22Rv1 (cell line): ENCODE data around the gene APEH.

ENCODE experiments used
- ZFX ChIP-seq: fragments of 450-650 bp; IDR thresholded peaks from 2 replicates; pipeline ENCODE4 v1.6.1; 2017; ENCODE audit warnings: antibody characterized with exemption, borderline replicate concordance
- TF ChIP-seq, protein P1 (sequence below): fragments of 450-650 bp; IDR thresholded peaks from 2 replicates; pipeline ENCODE4 v1.5.1; 2017; ENCODE audit warnings: mild to moderate bottlenecking

DNA sequence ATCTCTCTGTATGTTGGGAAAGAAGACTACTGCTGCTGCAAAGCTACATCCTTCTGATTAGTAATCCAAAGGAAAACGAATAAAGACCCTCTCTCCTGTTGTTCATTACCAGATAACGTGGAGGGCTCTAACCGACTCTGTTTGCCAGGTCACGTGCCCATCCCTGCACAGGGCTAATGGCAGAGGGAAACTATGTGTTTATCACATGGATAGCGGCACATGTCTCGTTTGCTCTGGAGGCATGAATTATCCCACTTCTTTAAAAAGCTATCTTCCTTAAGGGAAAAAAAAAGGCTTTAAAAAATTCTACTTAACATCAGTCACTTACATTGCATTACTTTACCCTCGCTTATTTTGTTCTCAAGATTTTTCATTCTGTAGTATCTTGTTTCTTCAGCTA lies 32.9 kb upstream of the APEH start:
- TF ChIP-seq, protein P1, sequence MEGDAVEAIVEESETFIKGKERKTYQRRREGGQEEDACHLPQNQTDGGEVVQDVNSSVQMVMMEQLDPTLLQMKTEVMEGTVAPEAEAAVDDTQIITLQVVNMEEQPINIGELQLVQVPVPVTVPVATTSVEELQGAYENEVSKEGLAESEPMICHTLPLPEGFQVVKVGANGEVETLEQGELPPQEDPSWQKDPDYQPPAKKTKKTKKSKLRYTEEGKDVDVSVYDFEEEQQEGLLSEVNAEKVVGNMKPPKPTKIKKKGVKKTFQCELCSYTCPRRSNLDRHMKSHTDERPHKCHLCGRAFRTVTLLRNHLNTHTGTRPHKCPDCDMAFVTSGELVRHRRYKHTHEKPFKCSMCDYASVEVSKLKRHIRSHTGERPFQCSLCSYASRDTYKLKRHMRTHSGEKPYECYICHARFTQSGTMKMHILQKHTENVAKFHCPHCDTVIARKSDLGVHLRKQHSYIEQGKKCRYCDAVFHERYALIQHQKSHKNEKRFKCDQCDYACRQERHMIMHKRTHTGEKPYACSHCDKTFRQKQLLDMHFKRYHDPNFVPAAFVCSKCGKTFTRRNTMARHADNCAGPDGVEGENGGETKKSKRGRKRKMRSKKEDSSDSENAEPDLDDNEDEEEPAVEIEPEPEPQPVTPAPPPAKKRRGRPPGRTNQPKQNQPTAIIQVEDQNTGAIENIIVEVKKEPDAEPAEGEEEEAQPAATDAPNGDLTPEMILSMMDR: no peak
- TF ChIP-seq ZFX: no peak
